ENCODE results near the gene GPR155. TPM values are rescaled to one million over a fixed set of nuclear protein-coding genes. Genes with fewer than 3 reads are reported as not detected.
"Not testable (repeated sequence)": the region's sequence is repeated elsewhere in the genome, so short reads cannot be mapped to it uniquely, and the experiment has no call there.

Gene GPR155
- total and polyA plus RNA-seq, 10 donors: 0.80 to 15.5 (median 10.3) TPM

GRCh38 chr2:174397773-174398172, 89.1 kb downstream of the GPR155 start:
- H3K27ac ChIP-seq: no peak overlapping the region
- DNase-seq: no peak
- 83 to 92% (median 86%) methylated on average over 3 of the region's 3 CpGs for WGBS, 5 donors
- no peaks in the 10 kb centered on the region for H3K9me3 ChIP-seq
- no peak overlapping the region for H3K4me3 ChIP-seq
- H3K27me3 ChIP-seq (replicated peaks in 1 of 7): no peaks in the 10 kb centered on the region
- intact Hi-C loops (cut with DNase I; ENCODE audit: low total_unique reads): no loop called here
- TF ChIP-seq POLR2A (IDR thresholded peaks at IDR 0.05) (no peak), POLR2AphosphoS5 (IDR thresholded peaks at IDR 0.05) (no peak), CTCF (IDR thresholded peaks at IDR 0.05 in 8 of 11, conservative IDR thresholded peaks at IDR 0.05 in 3 of 11) (no peak)
- H3K4me1 ChIP-seq: peaks cover 17 to 50% (median 33%) of the 10 kb centered on the region in 6 donors
- peaks cover 0 to 38% (median 13%) of the 10 kb centered on the region in 6 donors for H3K36me3 ChIP-seq

- intact Hi-C loops (cut with DNase I; ENCODE audit: low total_unique reads): no loop called here
- TF ChIP-seq CTCF (IDR thresholded peaks at IDR 0.05 in 8 of 11, conservative IDR thresholded peaks at IDR 0.05 in 3 of 11): no peak
- no peak for TF ChIP-seq POLR2A (IDR thresholded peaks at IDR 0.05)
- peak in 1 of 3 donors; percentile 1 for TF ChIP-seq POLR2AphosphoS5 (IDR thresholded peaks at IDR 0.05)
- H3K27me3 ChIP-seq (replicated peaks in 1 of 7): no peaks in the 10 kb centered on the region
- 17 to 19% (median 18%) methylated on average over 26 to 27 of the region's 27 CpGs for WGBS, 5 donors
- no peak for DNase-seq
- peaks cover 17 to 67% (median 43%) of the 10 kb centered on the region in 6 donors for H3K4me1 ChIP-seq
- H3K4me3 ChIP-seq: peak overlapping the region; percentile 77 to 96 (median 92)
- H3K27ac ChIP-seq: peak overlapping the region; percentile 82 to 93 (median 92)
- no peaks in the 10 kb centered on the region for H3K9me3 ChIP-seq
- H3K36me3 ChIP-seq: peaks cover 0 to 37% (median 12%) of the 10 kb centered on the region in 6 donors
These were observed 90.7 kb downstream of the GPR155 start for GRCh38 chr2:174395969-174396630.

- H3K4me1 ChIP-seq: peaks cover 17 to 74% (median 46%) of the 10 kb centered on the region in 6 donors
- DNase-seq: peak; percentile 94
- H3K36me3 ChIP-seq: peaks cover 0 to 37% (median 9%) of the 10 kb centered on the region in 6 donors
- H3K27ac ChIP-seq: peak within 1 kb of the TSS; percentile 82 to 93 (median 92)
- 0 to 1% (median 1%) methylated on average over 25 to 35 of the region's 35 CpGs for WGBS, 5 donors
- no peaks in the 10 kb centered on the region for H3K27me3 ChIP-seq (replicated peaks in 1 of 7)
- TF ChIP-seq CTCF (IDR thresholded peaks at IDR 0.05 in 8 of 11, conservative IDR thresholded peaks at IDR 0.05 in 3 of 11) (peak in 1 of 11 experiments; percentile 33), POLR2A (IDR thresholded peaks at IDR 0.05) (peak in 1 of 3 donors; percentile 11), POLR2AphosphoS5 (IDR thresholded peaks at IDR 0.05) (peak; percentile 79 to 86 (median 83))
- H3K4me3 ChIP-seq: peak within 1 kb of the TSS; percentile 77 to 96 (median 92)
- intact Hi-C loops (cut with DNase I; ENCODE audit: low total_unique reads): no loop called here
- no peaks in the 10 kb centered on the region for H3K9me3 ChIP-seq
These were observed 91.4 kb downstream of the GPR155 start, which contains the start of gene SCRN3 for GRCh38 chr2:174395284-174395968. SCRN3 (plus strand) TSS chr2:174395730; CDS start chr2:174398284, 2,554 bp downstream.

GRCh38 chr2:174392706-174393105, 94.1 kb downstream of the GPR155 start:
- H3K4me3 ChIP-seq: no peak overlapping the region
- intact Hi-C loops (cut with DNase I; ENCODE audit: low total_unique reads): no loop called here
- no peaks in the 10 kb centered on the region for H3K9me3 ChIP-seq
- DNase-seq: no peak
- H3K36me3 ChIP-seq: peaks cover 0 to 57% (median 15%) of the 10 kb centered on the region in 6 donors
- H3K27ac ChIP-seq: no peak overlapping the region
- H3K27me3 ChIP-seq (replicated peaks in 1 of 7): no peaks in the 10 kb centered on the region
- H3K4me1 ChIP-seq: peaks cover 17 to 90% (median 46%) of the 10 kb centered on the region in 6 donors
- TF ChIP-seq POLR2AphosphoS5 (IDR thresholded peaks at IDR 0.05) (no peak), CTCF (IDR thresholded peaks at IDR 0.05 in 8 of 11, conservative IDR thresholded peaks at IDR 0.05 in 3 of 11) (no peak), POLR2A (IDR thresholded peaks at IDR 0.05) (no peak)

GRCh38 chr2:174390303-174390702, 96.5 kb downstream of the GPR155 start:
- H3K9me3 ChIP-seq; H3K27me3 ChIP-seq (replicated peaks in 1 of 7); intact Hi-C loops (cut with DNase I; ENCODE audit: low total_unique reads); DNase-seq; H3K4me3 ChIP-seq: not testable (repeated sequence)
- Histone ChIP-seq H3K4me1 (peaks cover 14 to 80% (median 36%) of the 10 kb centered on the region in 6 donors), H3K36me3 (peaks cover 3 to 81% (median 34%) of the 10 kb centered on the region in 6 donors), H3K27ac (peak overlapping the region in 1 of 8 donors; percentile 18)
- 96 to 100% (median 99%) methylated on average over 3 of the region's 3 CpGs for WGBS, 5 donors

All from spleen (tissue), 11 donors.